Activated T-helper 1 cell treated with anti-CD3 and anti-CD28 coated beads, Interleukin-12 subunit alpha, Interleukin-12 subunit beta, Interleukin-2, Interleukin-4 antibody, amounts not matched to agents 30 ng/mL and 10 ng/mL and 1 ng/mL, durations not matched to agents 14 hours and 24 hours and 36 hours (primary cell): ENCODE measurements around the gene FAM83D. TPM values are rescaled to one million over a fixed set of nuclear protein-coding genes. Genes with fewer than 3 reads are reported as not detected.

Source experiments
- DNase-seq: peaks from one replicate; pipeline ENCODE4 v3.0.0; 2021; ENCODE audit warnings: low spot score
- H3K27ac Mint-ChIP-seq: one replicate; pipeline ENCODE4 v1.8.0; 2021; ENCODE audit warnings: mild to moderate bottlenecking, mixed read lengths
- H3K27me3 Mint-ChIP-seq: one replicate; pipeline ENCODE4 v1.8.0; 2022; ENCODE audit warnings: mild to moderate bottlenecking, moderate library complexity, mixed read lengths; ENCODE audit not compliant: insufficient read depth
- H3K36me3 Mint-ChIP-seq: one replicate; pipeline ENCODE4 v1.8.0; 2021; ENCODE audit warnings: low read depth, mixed read lengths
- H3K4me1 Mint-ChIP-seq: one replicate; pipeline ENCODE4 v1.8.0; 2021; ENCODE audit warnings: low read depth, mixed read lengths
- H3K4me3 Mint-ChIP-seq: one replicate; pipeline ENCODE4 v1.8.0; 2021; ENCODE audit warnings: mild to moderate bottlenecking, moderate library complexity, mixed read lengths
- H3K9me3 Mint-ChIP-seq: one replicate; pipeline ENCODE4 v1.8.0; 2021; ENCODE audit warnings: mixed read lengths
- intact Hi-C: fragments of 100-400 bp; cut with micrococcal nuclease; formaldehyde crosslinking; loops from one replicate; pipeline ENCODE4 v1.15.1; 2024
- total RNA-seq: library from RNA; stranded (reverse); gene quantifications from 2 replicates; pipeline ENCODE4 v1.2.3, GENCODE V29; 2022

Gene FAM83D
- total RNA-seq, 1 donor from 2014 or later = 12.4 TPM

DNA sequence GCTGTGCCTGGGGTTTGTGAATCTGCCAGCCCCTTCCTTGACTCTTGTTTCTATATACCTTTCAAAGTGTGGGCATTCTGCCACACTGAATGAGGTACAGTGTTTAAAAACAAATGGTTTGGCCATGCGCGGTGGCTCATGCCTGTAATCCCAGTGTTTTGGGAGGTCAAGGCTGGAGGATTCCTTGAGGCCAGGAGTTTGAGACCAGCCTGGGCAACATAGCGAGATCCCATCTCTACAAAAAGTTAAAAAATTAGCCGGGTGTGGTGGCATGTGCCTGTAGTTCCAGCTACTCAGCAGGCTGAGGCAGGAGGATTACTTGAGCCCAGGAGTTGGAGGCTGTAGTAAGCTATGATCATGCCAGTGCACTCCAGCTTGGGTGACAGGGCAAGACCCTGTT, 5.8 kb downstream of the FAM83D start:
- intact Hi-C loops = no loop called here
- no peak overlapping the region for H3K27ac Mint-ChIP-seq
- no peaks in the 10 kb centered on the region for H3K27me3 Mint-ChIP-seq
- H3K4me1 Mint-ChIP-seq = peaks cover 45% of the 10 kb centered on the region
- H3K9me3 Mint-ChIP-seq = no peaks in the 10 kb centered on the region
- no peak for DNase-seq
- H3K36me3 Mint-ChIP-seq = peaks cover 5% of the 10 kb centered on the region
- H3K4me3 Mint-ChIP-seq = no peak overlapping the region

DNA sequence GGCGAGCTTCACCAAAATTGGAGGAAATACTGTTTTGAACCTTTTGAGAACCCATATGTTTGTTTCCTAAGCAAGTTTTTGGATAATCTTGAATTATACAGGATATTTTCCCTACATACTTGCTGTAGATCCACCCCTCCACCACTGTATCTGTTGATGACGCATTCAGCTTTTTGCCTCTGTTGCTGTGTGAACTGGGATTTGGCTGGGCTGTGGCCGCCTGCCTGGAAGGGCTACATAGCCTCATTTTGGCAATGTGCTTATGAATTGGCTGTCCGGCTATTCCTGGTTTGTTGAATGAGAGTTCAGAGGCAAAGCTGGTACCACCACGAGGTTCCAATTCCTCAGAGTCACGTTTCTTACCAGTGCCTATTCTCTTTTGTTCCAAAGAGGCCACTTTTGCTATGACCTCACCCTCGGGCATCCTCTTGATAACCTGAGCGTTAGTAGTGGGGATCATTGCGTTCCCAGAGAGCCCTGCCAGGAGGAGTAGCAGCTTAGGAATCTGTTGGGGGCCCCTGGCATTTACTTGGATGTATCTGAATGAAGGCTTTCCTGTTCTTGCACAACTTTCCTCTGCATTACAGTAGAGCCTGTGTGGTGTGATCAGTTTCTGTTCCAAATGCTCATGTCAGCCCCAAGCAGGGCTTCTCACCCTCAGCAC, 6.4 kb downstream of the FAM83D start:
- Mint-ChIP-seq H3K4me3 (no peak overlapping the region), H3K9me3 (no peaks in the 10 kb centered on the region), H3K36me3 (peaks cover 5% of the 10 kb centered on the region), H3K27me3 (no peaks in the 10 kb centered on the region), H3K27ac (no peak overlapping the region), H3K4me1 (peaks cover 44% of the 10 kb centered on the region)
- no peak for DNase-seq
- intact Hi-C loops = no loop called here

DNA sequence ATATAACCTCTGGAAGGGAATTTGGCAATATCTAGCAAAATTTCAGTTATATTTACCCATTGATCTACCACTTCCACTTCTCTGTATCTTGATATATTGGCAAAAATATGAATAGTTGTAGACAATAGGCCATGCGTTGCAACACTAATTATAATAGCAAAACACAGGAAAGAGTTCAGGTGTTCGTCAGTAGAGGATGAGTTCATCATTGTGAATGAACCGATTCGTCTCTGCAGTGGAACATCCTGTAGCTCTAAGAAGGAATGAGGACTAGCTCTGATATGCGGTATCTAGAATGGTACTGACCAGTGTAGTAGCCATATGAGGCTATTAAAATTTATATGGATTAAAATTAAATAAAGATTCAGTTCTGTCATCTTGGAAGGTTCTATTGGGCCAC, 8.3 kb downstream of the FAM83D start:
- H3K36me3 Mint-ChIP-seq = peaks cover 12% of the 10 kb centered on the region
- DNase-seq = no peak
- no peak overlapping the region for H3K27ac Mint-ChIP-seq
- H3K9me3 Mint-ChIP-seq = no peaks in the 10 kb centered on the region
- intact Hi-C loops = loop anchor here (2.0 kb wide), 1 partner anchor 288 kb away; no protein-coding TSS in a partner anchor
- H3K27me3 Mint-ChIP-seq = no peaks in the 10 kb centered on the region
- H3K4me1 Mint-ChIP-seq = peaks cover 25% of the 10 kb centered on the region
- no peak overlapping the region for H3K4me3 Mint-ChIP-seq

DNA sequence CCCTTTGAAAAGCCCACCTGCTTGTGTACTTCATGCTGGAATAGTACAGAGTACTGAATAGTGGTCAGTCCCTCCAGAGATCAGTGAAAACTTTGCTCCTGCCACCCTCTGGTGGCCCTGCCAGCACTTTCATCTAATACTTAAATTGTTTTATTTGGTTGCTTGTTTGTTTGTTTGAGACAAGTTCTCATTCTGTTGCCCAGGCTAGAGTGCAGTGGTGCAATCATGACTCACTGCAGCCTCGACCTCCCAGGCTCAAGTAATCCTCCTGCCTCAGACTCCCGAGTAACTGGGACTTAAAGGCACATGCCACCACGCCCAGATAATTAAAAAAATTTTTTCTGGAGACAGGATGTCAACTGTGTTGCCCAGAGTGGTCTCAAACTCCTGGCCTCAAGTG, 9.1 kb downstream of the FAM83D start:
- Mint-ChIP-seq H3K36me3 (peaks cover 9% of the 10 kb centered on the region), H3K27ac (no peak overlapping the region)

DNA sequence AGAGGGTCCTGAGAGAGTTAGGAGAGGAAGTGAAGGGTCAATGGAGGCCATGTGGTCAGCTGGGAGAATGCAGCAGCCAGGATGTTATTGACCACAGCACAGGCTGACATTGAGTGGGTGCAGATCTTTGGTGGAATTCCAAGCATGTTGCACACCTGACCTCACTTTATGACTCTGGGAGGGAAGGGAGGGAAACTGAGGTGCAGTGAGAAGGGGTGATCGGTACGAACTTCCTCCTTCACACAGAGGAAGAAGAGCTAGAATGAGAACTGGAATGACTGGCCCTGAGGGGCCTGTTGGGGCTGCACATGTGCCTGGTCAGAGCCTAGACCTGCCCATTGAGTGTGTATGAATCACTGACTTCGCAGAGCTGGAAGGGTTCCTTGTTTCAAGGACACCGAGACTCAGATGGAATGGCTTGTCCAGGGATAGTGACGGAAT, 9.8 kb downstream of the FAM83D start:
- no peak for DNase-seq
- peaks cover 13% of the 10 kb centered on the region for H3K36me3 Mint-ChIP-seq
- H3K9me3 Mint-ChIP-seq = no peaks in the 10 kb centered on the region
- H3K27ac Mint-ChIP-seq = no peak overlapping the region
- H3K4me3 Mint-ChIP-seq = no peak overlapping the region
- no peaks in the 10 kb centered on the region for H3K27me3 Mint-ChIP-seq
- H3K4me1 Mint-ChIP-seq = peaks cover 14% of the 10 kb centered on the region
- intact Hi-C loops = loop anchor here (2.0 kb wide), 1 partner anchor 289 kb away; no protein-coding TSS in a partner anchor

More for the DNA sequence above, 9.1 kb downstream of the FAM83D start:
- H3K4me3 Mint-ChIP-seq = no peak overlapping the region
- DNase-seq = no peak
- no peaks in the 10 kb centered on the region for H3K9me3 Mint-ChIP-seq
- intact Hi-C loops = loop anchor here (2.0 kb wide), 1 partner anchor 288 kb away; no protein-coding TSS in a partner anchor
- H3K27me3 Mint-ChIP-seq = no peaks in the 10 kb centered on the region
- peaks cover 18% of the 10 kb centered on the region for H3K4me1 Mint-ChIP-seq

DNA sequence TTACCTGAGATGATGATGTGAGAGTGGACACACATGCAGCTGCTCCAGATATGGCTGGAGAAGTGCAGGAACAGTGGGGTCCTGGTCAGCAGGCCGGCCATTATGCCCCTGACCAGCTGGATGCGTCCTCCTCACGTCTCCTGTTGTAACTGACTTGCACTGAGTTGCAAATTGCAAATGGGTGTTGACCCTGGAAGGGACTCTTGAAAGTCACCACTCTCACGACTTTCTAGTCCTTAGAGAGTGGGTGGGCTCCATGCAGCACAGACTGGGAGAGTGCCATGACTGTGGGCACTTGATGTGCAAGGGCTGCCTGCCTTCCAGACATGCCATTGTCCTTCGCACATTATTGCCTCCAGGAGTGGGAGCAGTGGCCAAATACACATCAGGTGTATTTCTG, 10.8 kb downstream of the FAM83D start:
- no peak overlapping the region for H3K27ac Mint-ChIP-seq
- H3K9me3 Mint-ChIP-seq = no peaks in the 10 kb centered on the region
- H3K27me3 Mint-ChIP-seq = no peaks in the 10 kb centered on the region
- no peak for DNase-seq
- peaks cover 8% of the 10 kb centered on the region for H3K4me1 Mint-ChIP-seq
- peaks cover 18% of the 10 kb centered on the region for H3K36me3 Mint-ChIP-seq
- H3K4me3 Mint-ChIP-seq = no peak overlapping the region
- intact Hi-C loops = no loop called here

DNA sequence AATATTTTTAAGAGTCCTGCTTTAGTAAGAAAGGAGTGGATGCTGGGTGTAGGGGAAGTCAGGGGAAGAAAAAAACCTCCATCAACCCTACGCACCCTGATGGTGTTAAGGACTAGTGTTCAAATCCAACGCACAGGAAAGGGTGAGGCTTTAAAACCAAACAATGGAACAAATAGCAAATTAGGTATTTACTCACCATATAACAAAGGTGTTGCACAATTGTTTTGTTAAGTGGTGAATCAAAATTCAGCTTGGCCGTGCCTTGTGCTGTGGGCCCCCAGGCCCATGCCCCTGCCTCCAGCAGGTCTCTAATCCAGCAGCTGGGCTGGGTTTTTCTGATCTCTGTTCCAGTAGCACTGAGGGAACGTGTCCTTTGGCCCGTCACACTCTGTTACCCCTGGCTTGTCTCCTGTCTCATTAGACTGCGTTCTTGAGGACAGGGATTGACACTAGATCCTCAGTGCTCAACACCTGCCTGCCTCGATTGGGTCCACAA, 11.8 kb downstream of the FAM83D start:
- intact Hi-C loops = no loop called here
- H3K4me1 Mint-ChIP-seq = peaks cover 2% of the 10 kb centered on the region
- H3K4me3 Mint-ChIP-seq = no peak overlapping the region
- no peaks in the 10 kb centered on the region for H3K9me3 Mint-ChIP-seq
- H3K27me3 Mint-ChIP-seq = no peaks in the 10 kb centered on the region
- DNase-seq = no peak
- no peak overlapping the region for H3K27ac Mint-ChIP-seq
- peaks cover 21% of the 10 kb centered on the region for H3K36me3 Mint-ChIP-seq

DNA sequence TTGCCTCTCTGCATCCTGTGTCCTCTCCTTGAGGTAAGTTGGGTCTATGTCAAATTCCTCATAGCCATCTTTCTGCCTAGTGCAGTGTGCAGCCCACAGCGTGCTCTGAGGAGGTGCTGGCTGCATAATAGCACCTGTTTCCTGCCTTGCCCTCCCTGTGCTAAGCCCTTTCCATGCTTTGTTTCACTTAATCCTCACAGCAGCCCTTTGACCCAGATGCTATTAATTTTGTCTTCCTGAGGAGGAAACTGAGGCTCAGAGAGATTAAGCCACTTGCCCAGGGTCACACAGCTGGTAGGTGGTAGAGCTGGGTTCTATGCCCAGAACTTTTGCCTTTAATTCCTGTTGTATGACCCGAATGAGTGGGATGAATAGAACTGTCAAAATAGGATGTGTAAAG, 13.5 kb downstream of the FAM83D start:
- Mint-ChIP-seq H3K4me3 (no peak overlapping the region), H3K36me3 (peaks cover 24% of the 10 kb centered on the region), H3K9me3 (no peaks in the 10 kb centered on the region), H3K27me3 (no peaks in the 10 kb centered on the region), H3K4me1 (no peaks in the 10 kb centered on the region), H3K27ac (no peak overlapping the region)
- intact Hi-C loops = no loop called here
- DNase-seq = no peak

DNA sequence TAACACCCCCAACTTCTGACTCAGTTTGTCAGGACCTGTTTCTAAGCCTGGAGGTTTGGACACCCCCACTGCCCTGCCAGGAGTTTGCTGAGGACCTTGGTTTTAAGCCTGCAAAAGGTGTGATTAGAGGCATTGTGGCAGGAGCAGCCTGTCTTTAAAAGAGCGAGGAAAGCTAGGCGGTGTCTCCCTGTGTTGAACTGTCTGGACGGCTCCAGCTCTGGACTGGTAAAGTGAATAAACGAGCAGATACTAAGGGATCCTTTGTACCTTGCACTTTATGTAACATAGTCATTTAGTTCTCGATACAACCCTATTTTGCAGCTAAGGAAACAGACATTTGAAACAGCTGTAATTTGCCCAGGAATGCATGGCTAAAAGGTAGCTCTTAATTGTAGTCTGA, 14.4 kb downstream of the FAM83D start:
- Mint-ChIP-seq H3K4me3 (no peak overlapping the region), H3K27me3 (no peaks in the 10 kb centered on the region), H3K9me3 (no peaks in the 10 kb centered on the region), H3K36me3 (peaks cover 27% of the 10 kb centered on the region), H3K4me1 (peaks cover 4% of the 10 kb centered on the region), H3K27ac (peak overlapping the region; percentile 70)
- intact Hi-C loops = no loop called here
- no peak for DNase-seq

DNA sequence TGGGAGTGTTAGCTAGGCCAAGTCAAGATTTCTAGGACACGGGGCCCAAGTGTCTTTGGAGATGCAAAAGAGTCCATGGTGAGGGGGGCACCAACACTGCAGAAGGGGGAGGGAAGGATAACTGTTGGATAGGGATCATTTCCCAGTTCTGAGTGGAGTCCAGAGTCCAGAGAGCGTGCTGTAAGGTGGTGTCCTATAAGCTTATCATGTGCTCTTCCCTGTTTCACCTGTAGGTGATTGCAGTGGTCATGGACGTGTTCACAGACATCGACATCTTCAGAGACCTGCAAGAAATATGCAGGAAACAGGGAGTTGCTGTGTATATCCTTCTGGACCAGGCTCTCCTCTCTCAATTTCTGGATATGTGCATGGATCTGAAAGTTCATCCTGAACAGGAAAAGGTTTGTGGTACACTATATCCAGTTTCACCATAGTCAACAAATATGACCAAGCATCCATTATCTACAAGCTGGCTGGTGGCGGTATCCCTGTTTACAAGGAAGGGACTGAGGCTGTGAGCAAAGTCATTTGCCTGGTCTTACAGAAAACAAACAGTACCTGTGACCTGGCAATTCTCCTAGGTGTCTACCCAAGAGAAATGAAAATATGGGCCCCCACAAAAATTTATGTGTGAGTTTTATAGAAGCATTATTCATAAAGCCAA, 15.6 kb downstream of the FAM83D start:
- no peak overlapping the region for H3K27ac Mint-ChIP-seq

DNA sequence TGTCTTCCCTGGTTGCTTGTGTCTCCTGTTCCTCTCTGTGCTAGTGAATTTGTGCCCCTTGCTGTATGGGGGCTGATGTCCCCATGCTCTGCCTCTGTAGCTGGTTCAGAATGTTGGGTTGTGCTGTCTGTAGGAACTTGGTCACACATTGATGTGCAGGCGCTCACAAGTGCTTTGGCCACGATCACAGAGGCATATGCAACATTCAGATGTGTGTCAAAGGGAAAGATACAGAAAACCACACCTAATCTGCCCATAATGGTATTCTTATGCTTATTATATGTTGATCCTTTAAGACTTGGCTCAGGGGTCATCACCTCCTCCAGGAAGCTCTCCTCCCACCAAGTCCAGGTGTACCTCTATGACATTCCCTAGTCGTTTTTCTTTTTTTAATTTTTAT, 18.8 kb downstream of the FAM83D start:
- Mint-ChIP-seq H3K27ac (peak overlapping the region; percentile 70), H3K4me1 (peaks cover 13% of the 10 kb centered on the region), H3K4me3 (no peak overlapping the region), H3K9me3 (no peaks in the 10 kb centered on the region), H3K27me3 (no peaks in the 10 kb centered on the region), H3K36me3 (peaks cover 39% of the 10 kb centered on the region)
- intact Hi-C loops = no loop called here
- no peak for DNase-seq

More for the DNA sequence above, 15.6 kb downstream of the FAM83D start:
- no peak overlapping the region for H3K4me3 Mint-ChIP-seq
- no peaks in the 10 kb centered on the region for H3K27me3 Mint-ChIP-seq
- no peak for DNase-seq
- no peaks in the 10 kb centered on the region for H3K9me3 Mint-ChIP-seq
- intact Hi-C loops = loop anchor here (2.0 kb wide), 1 partner anchor 13 kb away; no protein-coding TSS in a partner anchor
- H3K4me1 Mint-ChIP-seq = peaks cover 10% of the 10 kb centered on the region
- peaks cover 34% of the 10 kb centered on the region for H3K36me3 Mint-ChIP-seq

DNA sequence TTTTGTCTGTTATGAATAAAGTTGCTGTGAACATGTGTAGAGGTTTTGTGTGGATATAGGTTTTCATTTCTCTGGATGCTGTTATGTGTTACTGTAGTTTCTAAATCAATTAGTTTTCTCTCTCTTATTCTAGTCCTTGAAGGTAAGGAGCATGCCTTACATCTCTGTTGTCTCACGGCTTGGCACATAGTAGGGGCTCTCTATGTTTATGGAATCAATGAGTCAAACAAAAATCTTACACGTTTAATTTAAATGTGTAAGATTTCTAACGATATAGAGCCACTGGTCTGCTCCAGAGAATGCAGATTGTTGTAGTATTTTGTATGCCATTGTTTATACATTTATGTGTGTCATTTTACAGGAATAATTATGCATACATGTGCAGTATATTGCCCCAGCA, 20.6 kb downstream of the FAM83D start:
- no peak overlapping the region for H3K27ac Mint-ChIP-seq
- H3K4me1 Mint-ChIP-seq = peaks cover 13% of the 10 kb centered on the region

DNA sequence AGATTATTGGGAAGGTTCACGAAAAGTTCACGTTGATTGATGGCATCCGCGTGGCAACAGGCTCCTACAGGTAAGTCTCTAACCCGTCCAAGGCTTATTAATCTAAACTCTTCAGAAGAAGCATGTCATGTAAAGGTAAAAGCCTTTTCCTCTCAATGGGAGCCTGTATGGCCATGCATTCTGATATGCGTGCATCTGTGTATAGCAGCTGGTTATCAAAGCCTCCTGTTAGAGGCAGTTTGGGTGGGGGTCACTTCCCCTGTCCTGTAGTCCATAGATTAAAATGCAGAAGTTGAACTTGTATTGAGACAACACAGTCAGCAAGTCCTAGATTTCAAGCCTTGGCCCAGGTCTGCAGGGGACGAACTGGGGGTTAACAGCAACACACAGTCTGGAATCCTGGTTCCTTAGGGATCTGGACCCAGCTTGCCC, 21.7 kb downstream of the FAM83D start:
- Mint-ChIP-seq H3K27me3 (no peaks in the 10 kb centered on the region), H3K4me1 (peaks cover 13% of the 10 kb centered on the region), H3K9me3 (no peaks in the 10 kb centered on the region), H3K4me3 (no peak overlapping the region), H3K27ac (peak overlapping the region; percentile 3), H3K36me3 (peaks cover 48% of the 10 kb centered on the region)
- DNase-seq = no peak
- intact Hi-C loops = no loop called here

More for the DNA sequence above, 20.6 kb downstream of the FAM83D start:
- intact Hi-C loops = no loop called here
- Mint-ChIP-seq H3K27me3 (no peaks in the 10 kb centered on the region), H3K9me3 (no peaks in the 10 kb centered on the region), H3K4me3 (no peak overlapping the region), H3K36me3 (peaks cover 43% of the 10 kb centered on the region)
- no peak for DNase-seq
